B cell (primary cell): ENCODE results near the gene LENG1. TPM values are rescaled to one million over a fixed set of nuclear protein-coding genes. Genes with fewer than 3 reads are reported as not detected.

ENCODE experiments used
- ATAC-seq: fragments of 200-7000 bp; cut with Tn5 transposase; one replicate; pipeline ENCODE4 v1.10.0; 2021; ENCODE audit warnings: low read depth, mild to moderate bottlenecking, moderate number of reproducible peaks, moderate library complexity
- CTCF ChIA-PET: fragments of 350-600 bp; sonication (Branson Sonifier 250); formaldehyde crosslinking; loops from one replicate; lab custom pipeline; 2021; ENCODE audit warnings: antibody characterized with exemption, inconsistent platforms; lab: Charles Lee
- POLR2A ChIA-PET: fragments of 350-600 bp; sonication (Branson Sonifier 250); formaldehyde crosslinking; loops from one replicate; lab custom pipeline; 2021; ENCODE audit warnings: antibody characterized with exemption; lab: Charles Lee
- DNase-seq: peaks from one replicate; pipeline ENCODE4 v3.0.0; 2013
- H2AFZ ChIP-seq: 2 replicates; pipeline ENCODE4 v1.6.1; 2012; ENCODE audit warnings: mild to moderate bottlenecking, low read depth, low read length; ENCODE audit not compliant: insufficient read depth, poor library complexity, severe bottlenecking
- H3K27ac ChIP-seq, 2 donors: 1 replicate in 1 of 2; 2 replicates in 1 of 2; pipeline ENCODE4 v1.5.1; 2012 to 2013; ENCODE audit warnings: low read length in 2 of 2, mild to moderate bottlenecking in 2 of 2, moderate library complexity in 1 of 2
- H3K27me3 ChIP-seq, 4 experiments: fragments of 200-600 bp in 1 of 4; sonication (generic) in 1 of 4; replicated peaks in 1 of 4; 1 replicate in 2 of 4; 2 replicates in 2 of 4; pipeline versions ENCODE4 v1.6.1 to v1.7.0; 2013 to 2016; ENCODE audit warnings: low read length in 3 of 4, mild to moderate bottlenecking in 2 of 4, mixed read lengths in 1 of 4, moderate library complexity in 1 of 4; ENCODE audit not compliant: insufficient read depth in 4 of 4, control insufficient read depth in 3 of 4; ENCODE audit errors: control extremely low read depth in 1 of 4
- H3K36me3 ChIP-seq, 2 experiments: replicated peaks in 1 of 2; 1 replicate in 1 of 2; 2 replicates in 1 of 2; pipeline versions ENCODE4 v1.6.1 to v1.7.1; 2013; ENCODE audit warnings: low read length in 1 of 2; ENCODE audit not compliant: insufficient read depth in 2 of 2, control insufficient read depth in 1 of 2; ENCODE audit errors: control extremely low read depth in 1 of 2, extremely low read depth in 1 of 2
- H3K4me1 ChIP-seq, 2 donors: fragments of 200-600 bp in 1 of 2; sonication (generic) in 1 of 2; 1 replicate in 1 of 2; 2 replicates in 1 of 2; pipeline versions ENCODE4 v1.5.1 to v1.6.1; 2013 to 2017; ENCODE audit warnings: low read length in 2 of 2; ENCODE audit not compliant: control insufficient read depth in 2 of 2, insufficient read depth in 2 of 2
- H3K4me2 ChIP-seq: replicated peaks from 2 replicates; pipeline ENCODE3; 2012; ENCODE audit warnings: mild to moderate bottlenecking, low read depth, low read length; ENCODE audit not compliant: poor library complexity, severe bottlenecking
- H3K4me3 ChIP-seq, 5 experiments: fragments of 200-600 bp in 1 of 5; sonication (generic) in 1 of 5; 1 replicate in 3 of 5; 2 replicates in 2 of 5; pipeline versions ENCODE4 v1.5.1 to v1.7.0; 2011 to 2016; ENCODE audit warnings: low read length in 4 of 5, mild to moderate bottlenecking in 4 of 5, low read depth in 2 of 5, control low read depth in 1 of 5, moderate library complexity in 1 of 5; ENCODE audit not compliant: insufficient read depth in 1 of 5; ENCODE audit errors: control extremely low read depth in 1 of 5, extremely low read depth in 1 of 5
- H3K79me2 ChIP-seq: fragments of 200-600 bp; sonication (generic); one replicate; pipeline ENCODE4 v1.6.0; 2016; ENCODE audit warnings: low read length; ENCODE audit not compliant: control insufficient read depth, insufficient read depth
- H3K9ac ChIP-seq: fragments of 200-600 bp; sonication (generic); 2 replicates; pipeline ENCODE4 v1.6.1; 2017; ENCODE audit warnings: mild to moderate bottlenecking, low read length, moderate library complexity
- H3K9me3 ChIP-seq, 3 donors: one replicate each; pipeline versions ENCODE4 v1.6.1 to v1.7.1; 2013; ENCODE audit warnings: low read length in 2 of 3; ENCODE audit not compliant: control insufficient read depth in 2 of 3, insufficient read depth in 1 of 3; ENCODE audit errors: control extremely low read depth in 1 of 3
- H4K20me1 ChIP-seq: 2 replicates; pipeline ENCODE4 v1.6.0; 2012; ENCODE audit warnings: mild to moderate bottlenecking, low read length; ENCODE audit not compliant: insufficient read depth, control insufficient read depth, poor library complexity, severe bottlenecking
- H3K27ac Mint-ChIP-seq: one replicate; pipeline ENCODE4 v1.8.0; 2021; ENCODE audit warnings: mixed read lengths
- H3K27me3 Mint-ChIP-seq: one replicate; pipeline ENCODE4 v1.8.0; 2021; ENCODE audit warnings: mixed read lengths
- H3K4me1 Mint-ChIP-seq: one replicate; pipeline ENCODE4 v1.8.0; 2021; ENCODE audit warnings: mixed read lengths
- H3K4me3 Mint-ChIP-seq: one replicate; pipeline ENCODE4 v1.8.0; 2021; ENCODE audit warnings: mixed read lengths
- H3K9me3 Mint-ChIP-seq: one replicate; pipeline ENCODE4 v1.8.0; 2022; ENCODE audit warnings: mixed read lengths; ENCODE audit not compliant: insufficient read depth
- CTCF ChIP-seq: fragments of 200-600 bp; IDR thresholded peaks from one replicate; pipeline ENCODE4 v1.8.0; 2022; ENCODE audit warnings: antibody characterized with exemption, mild to moderate bottlenecking
- EZH2 ChIP-seq: IDR thresholded peaks from 2 replicates; pipeline ENCODE4 v1.6.1; 2012; ENCODE audit warnings: borderline replicate concordance, low read depth, mild to moderate bottlenecking, moderate library complexity, low read length; ENCODE audit not compliant: insufficient read depth, poor library complexity, severe bottlenecking
- WGBS: methylation state at CpG from one replicate; pipeline ENCODE4 v1.1.5; 2013; ENCODE audit warnings: missing lambda C conversion rate; ENCODE audit not compliant: insufficient coverage; 5-methylcytosine and 5-hydroxymethylcytosine counted together
- intact Hi-C: fragments of 100-400 bp; cut with micrococcal nuclease; formaldehyde crosslinking; loops from one replicate; pipeline ENCODE4 v1.10.0; 2022
- polyA plus RNA-seq: library from polyadenylated mRNA; depleted of rRNA; stranded (reverse); fragments of >200 nt; gene quantifications from 2 replicates; pipeline ENCODE4 v1.2.3, GENCODE V29; 2012
- total RNA-seq, 2 donors: library from RNA; stranded (reverse); fragments of 120-200 nt in 1 of 2; gene quantifications; 1 replicate in 1 of 2; 2 replicates in 1 of 2; pipeline versions ENCODE4 v1.2.3 to v1.2.4, GENCODE V29; 2013 to 2022

The LENG1 gene
- total and polyA plus RNA-seq, 2 donors (not counting 1 experiment from before 2014, with no cell fraction given) = 9.2 to 16.5 TPM

- ATAC-seq = no peak
- DNase-seq = no peak
- Histone ChIP-seq H3K4me1 (peaks cover 16 to 21% of the 10 kb centered on the region in 2 donors), H3K4me2 (peak overlapping the region; percentile 49), H3K9ac (no peak overlapping the region), H3K79me2 (no peaks in the 10 kb centered on the region), H3K27ac (no peak overlapping the region), H2AFZ (no peak overlapping the region), H3K27me3 (peaks cover 0 to 10% (median under 1%) of the 10 kb centered on the region in 4 experiments), H3K9me3 (no peaks in the 10 kb centered on the region), H4K20me1 (peaks cover 7% of the 10 kb centered on the region), H3K4me3 (no peak overlapping the region), H3K36me3 (peaks cover 0 to 1% of the 10 kb centered on the region in 2 experiments)
- intact Hi-C loops = loop anchor here (1.0 kb wide), 1 partner anchor 16 kb away; the partner anchor contains the start of gene MBOAT7
- Mint-ChIP-seq H3K27ac (no peak overlapping the region), H3K27me3 (no peaks in the 10 kb centered on the region), H3K4me3 (no peak overlapping the region), H3K9me3 (no peaks in the 10 kb centered on the region), H3K4me1 (peaks cover 18% of the 10 kb centered on the region)
- ChIA-PET CTCF (interaction anchor here (0.9 to 8.5 kb wide), 3 partner anchors 17 to 59 kb away, joined by 3 to 50 read pairs (median 3); partner anchors contain the start of genes MBOAT7 and TSEN34), POLR2A (interaction anchor here (0.6 to 1.8 kb wide), 2 partner anchors 16 to 443 kb away, joined by 8 read pairs; partner anchors contain the start of gene MBOAT7)
- TF ChIP-seq CTCF (no peak), EZH2 (no peak)
- 54% methylated on average over 14 of the region's 15 CpGs for WGBS
These were observed 13.8 kb upstream of the LENG1 start for GRCh38 chr19:54173359-54173699.
